RPMI8226 (cell line): ENCODE results near the gene PRMT3.
"Not testable (repeated sequence)": the region's sequence is repeated elsewhere in the genome, so short reads cannot be mapped to it uniquely, and the experiment has no call there.

Experiments
- DNase-seq: peaks from one replicate; pipeline ENCODE4 v3.0.0-alpha.2; 2015

The PRMT3 gene

DNA sequence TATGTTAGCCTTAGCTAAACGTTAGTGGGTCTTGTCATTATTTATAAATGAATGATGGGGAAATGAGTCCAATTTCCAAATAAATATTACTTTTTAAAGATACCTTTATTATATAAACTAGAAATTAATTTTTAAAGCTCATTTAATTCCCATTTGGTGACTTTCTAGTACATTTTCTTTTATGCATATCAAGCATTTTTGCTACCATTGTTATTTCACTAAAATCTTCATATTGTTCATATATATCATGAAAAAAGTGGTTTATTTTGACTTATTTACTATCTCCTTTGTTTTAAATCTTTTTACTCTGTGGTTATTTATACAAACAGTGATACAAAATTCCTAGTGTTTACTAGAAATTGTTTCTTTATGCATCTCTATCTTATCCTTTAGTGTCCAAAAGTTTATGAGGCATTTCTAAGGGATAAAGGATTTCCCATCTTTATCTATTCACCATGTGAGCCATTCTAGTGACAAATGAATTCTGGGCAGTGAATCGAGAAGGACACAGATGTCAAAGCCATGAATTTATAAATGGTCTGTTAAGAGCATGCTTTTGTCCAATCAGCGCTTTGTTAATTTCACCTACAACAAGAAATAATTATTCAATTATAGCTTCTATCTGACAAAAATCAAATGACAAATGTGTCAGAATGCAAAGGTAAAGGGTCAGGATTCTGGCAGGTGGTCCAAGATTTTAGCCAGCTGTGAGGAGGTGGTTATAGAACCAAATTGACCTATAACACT, 70.6 kb downstream of the PRMT3 start:
- no peak for DNase-seq

DNA sequence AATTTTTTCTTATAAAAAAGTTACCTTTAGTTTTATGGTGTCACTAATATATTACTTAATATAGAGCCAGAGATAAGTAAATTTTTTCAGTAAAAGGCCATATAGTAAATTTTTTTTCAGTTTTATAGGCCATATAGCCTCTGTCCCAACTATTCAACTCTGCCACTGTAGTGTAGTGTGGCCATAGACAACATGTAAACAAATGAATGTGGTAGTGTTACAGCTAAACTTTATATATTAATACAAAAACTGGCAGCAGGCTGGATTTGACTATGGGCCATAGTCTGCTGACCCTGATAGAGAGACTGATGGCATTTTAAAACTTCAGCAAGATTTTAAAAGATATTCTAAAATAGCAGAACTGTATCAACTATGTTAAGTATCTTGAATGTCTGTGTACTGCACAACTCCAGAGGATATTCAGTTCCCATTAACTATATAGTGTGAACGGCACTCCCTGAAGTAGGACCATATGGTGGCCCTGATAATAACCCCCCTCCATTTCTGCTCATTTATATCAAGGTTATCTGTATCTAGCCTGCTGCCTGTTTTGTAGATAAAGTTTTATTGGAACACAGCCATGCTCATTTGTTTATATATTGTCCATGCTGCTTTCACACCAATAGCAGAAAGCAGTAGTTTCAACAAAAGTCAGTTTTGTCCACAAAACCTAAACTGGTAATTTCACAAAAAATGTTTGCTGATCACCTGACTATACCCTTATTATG, 71.6 kb downstream of the PRMT3 start:
- no peak for DNase-seq

DNA sequence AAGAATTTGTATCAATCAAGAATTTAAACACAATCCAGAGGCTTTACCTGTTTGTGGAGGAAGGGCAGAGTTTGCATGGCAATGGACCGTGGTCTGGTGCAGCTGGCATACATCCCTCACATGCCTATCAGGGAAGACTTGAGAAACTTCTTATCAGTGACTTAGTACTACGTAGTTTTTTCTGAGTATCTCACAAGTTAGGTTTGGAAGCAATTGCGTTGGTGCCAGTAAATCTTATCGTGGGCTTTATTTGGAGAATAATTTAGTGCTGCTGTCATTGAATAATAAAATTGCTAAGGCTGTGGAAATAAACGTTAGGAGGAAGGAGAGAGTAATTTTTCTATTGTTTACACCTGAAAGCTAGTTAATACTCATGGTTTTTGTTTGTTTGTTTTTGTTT, 72.3 kb downstream of the PRMT3 start:
- no peak for DNase-seq

DNA sequence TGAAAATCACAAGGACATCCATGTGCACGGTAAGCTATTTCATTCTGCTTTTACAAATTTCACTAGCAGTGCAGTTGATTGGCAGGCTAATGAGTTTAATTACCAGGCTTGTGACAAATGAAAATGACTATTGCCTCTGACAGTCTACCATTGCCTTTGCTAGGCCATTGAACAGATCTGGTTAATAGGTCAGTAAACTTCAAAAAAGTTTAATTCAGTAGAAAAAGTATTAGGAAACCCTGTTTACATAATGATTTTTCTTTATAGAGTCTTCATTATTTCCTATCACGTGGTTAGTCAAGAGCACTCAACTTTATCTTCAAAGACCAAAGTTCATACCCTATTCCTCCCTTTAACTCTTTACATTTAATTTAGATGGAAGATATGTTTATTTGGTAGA, 77.0 kb downstream of the PRMT3 start:
- DNase-seq: no peak

DNA sequence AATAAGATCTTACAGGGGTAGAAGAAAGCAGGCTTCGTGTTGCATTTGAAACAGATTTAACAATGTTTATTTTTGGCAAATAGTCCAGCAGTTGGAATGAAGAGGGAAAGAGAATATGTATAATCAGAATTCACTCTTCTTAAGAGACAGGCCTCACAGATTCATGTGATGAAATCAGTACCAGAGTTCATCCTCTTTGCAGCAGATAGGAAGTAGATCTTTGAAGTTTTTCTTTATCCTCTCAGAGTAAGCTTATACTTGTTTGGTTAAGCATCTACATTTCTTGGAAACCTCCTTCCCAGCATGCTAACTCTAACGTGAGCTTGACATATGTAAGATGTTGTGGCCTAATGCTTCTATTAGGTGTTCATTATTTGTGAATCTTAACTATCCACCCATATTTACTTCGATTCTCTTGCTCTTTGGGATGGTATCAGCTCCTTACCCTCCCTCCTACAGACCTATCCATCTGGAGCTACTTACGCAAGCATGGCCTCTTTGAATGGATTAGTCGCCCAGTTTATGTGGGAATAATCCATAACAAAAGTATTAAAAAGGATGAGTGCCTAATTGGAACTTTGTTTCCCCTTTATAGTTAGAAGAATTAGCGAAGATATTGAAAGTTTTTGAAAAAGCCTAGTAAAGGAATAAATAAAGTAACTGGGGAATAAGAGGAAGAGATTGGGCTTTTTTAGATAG, 80.1 kb downstream of the PRMT3 start:
- no peak for DNase-seq

DNA sequence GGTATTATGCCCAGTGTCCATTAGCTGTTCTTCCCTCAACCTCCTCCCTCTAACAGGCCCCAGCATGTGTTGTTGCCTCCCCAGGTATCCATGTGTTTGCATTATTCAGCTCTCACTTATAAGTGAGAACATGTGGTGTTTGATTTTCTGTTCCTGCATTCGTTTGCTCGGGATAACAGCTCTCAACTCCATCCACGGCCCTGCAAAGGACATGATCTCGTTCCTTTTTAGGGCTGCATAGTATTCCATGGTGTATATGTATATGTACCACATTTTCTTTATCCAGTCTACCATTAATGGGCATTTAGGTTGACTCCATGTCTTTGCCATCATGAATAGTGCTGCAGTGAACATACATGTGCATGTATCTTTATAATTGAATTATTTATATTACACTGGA, 82.8 kb downstream of the PRMT3 start:
- no peak for DNase-seq

DNA sequence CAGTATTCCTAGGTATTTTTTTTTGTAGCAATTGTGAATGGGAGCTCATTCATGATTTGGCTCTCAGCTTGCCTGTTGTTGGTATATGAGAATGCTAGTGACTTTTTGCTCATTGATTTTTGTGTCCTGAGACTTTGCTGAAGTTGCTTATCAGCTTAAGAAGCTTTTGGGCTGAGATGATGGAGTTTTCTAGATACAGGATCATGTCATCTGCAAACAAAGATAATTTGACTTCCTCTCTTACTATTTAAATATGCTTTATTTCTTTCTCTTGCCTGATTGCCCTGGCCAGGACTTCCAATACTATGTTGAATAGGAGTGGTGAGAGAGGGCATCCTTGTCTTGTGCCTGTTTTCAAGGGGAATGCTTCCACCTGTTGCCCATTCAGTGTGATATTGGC, 84.4 kb downstream of the PRMT3 start:
- not testable (repeated sequence) for DNase-seq

DNA sequence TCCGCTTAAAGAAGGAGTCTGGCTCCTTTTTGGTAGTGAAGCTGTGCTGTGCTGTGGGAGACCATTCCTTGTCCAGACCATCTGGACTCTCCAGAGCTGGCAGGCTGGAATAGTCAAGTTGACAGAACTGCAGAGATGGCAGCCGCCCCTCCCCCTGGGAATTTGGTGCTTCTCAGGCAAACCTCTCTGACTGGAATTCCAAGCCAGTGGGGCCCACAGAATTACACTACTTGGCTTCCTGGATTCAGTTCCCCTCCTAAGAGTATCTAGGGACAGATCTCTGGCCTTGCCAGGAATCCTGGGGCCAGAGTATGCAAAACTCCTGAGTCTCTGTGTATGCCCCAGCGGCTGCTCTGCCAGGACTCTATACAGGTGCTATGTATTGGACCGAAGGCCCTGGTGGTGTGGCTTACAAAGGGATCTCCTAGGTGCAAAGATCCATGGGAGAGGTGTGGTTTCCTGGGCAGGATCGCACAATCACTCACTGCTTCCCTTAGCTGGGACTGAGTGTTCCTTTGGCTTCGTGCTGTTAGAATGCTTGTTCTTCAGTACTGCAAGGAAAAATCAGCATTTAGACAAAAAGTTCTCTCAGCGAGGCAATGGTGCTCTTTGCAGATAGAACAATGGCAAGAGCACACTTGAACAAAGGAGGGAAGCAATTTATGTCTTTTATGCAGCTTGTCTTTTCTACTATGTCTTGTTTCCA, 86.8 kb downstream of the PRMT3 start:
- DNase-seq: no peak

DNA sequence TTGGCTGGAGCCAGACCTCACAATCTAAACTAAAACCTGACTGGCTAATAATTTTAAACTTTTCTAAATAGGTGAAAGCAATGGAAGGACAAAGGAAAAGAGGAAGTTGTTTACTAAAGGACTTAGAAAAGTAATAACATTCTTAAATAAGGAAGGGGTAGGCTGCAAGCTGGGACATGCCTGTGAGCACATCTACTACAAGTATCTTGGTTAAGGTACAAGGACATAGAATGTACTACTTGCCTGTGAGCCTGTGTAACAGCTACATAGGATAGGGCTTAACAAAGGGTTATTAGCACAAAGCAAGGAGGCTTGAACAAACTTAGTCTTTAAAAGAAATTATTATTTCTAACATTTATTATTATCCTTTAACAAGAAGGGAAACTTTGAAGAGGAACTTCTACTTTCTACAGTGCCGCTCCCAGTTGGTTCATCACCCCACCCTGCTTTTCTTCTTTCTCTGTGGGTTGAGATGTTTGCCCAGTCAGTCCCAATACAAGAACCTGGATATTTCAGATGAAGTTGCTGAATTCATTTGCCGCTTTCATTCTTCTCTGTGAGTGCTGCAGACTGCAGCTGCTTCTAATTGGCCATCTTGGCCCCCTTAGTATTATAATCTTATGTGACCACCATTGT, 87.5 kb downstream of the PRMT3 start:
- no peak for DNase-seq

DNA sequence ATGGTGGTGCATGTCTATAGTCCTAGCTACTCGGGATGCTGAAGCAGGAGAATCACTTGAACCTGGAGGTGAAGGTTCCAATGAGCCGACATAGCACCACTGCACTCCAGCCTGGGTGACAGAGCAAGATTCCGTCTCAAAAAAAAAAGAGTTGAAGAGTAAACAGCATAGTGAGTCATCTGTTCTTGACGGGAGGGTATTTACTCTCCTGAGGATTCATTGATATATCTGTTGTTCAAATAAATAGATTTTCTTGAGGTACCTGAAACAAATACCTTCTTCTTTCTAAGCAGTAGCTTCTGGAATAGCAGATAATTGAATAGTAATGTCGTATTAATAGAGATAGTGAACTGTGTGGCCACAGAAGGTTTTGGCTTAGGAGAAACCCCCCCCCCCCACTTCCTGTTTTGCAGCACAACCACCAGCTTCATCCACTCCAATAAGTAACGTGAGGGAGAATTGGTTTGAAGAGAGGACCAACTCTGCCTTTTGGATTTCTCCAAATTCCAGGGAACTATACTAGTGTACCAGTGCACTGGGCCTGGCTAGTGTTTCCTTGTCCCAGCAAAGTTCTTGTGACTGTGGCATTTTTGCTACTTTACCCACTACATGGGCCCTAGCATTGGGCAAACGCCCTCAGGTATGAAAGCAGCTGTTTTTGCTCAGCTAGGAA, 90.0 kb downstream of the PRMT3 start:
- DNase-seq: no peak

DNA sequence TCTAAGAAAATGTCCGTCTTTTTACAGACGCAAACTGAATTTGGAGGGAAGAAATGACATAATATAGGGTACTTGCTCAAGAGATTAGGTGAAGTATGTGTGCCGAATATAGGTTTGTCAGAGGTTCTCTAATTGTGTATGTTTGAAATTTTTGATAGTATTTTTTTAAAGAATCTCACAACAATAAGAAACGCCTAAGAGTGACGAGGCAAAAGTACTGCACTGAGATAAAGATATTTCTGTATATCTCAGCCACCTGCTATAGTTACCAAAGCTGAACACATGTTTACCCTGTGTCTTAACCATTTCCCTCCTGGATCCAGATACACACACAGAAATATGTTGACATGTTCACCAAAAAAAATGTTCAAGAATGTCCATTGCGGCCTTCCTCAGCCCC, 92.0 kb downstream of the PRMT3 start:
- DNase-seq: no peak

DNA sequence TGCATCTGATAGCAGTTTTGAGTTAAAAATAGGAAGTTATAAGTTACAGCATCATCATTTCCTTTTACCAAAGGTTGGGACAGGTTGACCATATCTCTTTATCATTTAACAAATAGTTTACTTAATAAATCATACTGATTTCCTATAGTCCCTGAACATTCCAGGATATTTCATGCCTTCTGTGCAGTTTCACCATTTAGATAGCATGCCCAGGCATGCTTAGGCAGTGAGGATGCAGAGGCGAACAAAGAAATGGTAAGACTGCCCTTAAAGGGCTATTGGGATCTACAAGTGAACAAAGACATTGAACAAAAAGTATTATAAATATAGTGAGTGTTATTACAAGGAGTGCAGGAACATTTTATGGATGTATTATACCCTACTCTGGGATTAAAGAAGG, 96.4 kb downstream of the PRMT3 start:
- no peak for DNase-seq

DNA sequence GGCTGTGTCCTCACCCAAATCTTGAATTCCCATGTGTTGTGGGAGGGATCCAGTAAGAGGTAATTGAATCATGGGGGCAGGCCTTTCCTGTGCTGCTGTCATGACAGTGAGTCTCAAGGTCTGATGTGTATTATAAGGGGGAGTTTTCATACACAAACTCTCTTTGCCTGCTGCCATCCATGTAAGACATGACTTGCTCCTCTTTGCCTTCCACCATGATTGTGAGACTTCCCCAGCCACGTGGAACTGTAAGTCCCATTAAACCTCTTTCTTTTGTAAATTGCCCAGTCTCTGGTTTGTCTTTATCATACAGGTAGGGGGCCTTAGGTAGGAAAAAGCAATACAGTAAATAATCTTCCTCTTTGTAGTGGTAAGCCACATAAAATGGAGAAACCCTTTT, 96.9 kb downstream of the PRMT3 start:
- not testable (repeated sequence) for DNase-seq

DNA sequence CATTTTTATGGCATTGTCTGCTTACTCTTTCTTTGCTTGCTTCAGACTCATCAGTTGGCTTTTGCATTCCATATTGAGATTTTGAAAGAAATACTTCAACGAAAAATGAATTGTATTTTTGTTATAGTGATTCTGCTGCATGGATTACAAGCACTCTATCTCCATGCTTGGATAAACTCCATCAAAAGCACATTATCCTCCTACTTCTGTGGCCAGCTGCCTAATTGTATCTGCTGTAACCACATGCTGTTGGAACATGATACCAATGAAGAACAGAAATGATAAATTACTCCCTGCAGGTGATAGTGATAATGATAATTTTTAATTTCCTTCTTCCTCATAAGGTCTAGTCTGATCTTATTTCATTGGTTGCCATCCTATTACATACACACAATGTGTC, 100.8 kb downstream of the PRMT3 start:
- no peak for DNase-seq

DNA sequence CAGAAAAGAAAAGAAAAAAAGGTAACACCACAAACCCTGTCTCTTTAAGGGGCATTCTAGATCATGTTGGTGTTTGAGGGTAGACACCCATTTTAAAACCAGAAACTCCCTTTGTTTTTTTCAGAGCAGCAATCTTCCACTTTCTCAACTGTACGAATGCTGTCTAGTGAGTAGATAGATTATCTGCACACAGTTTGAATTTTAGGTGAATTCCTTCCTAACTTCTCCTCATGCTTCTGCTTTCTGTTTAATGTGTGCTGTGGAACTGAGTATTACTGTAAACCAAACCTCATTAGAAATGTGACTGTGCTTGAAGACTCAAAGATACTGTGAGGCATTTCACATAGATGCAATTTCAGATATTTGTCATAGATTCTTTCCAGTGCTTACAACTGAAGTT, 102.4 kb downstream of the PRMT3 start:
- DNase-seq: no peak

DNA sequence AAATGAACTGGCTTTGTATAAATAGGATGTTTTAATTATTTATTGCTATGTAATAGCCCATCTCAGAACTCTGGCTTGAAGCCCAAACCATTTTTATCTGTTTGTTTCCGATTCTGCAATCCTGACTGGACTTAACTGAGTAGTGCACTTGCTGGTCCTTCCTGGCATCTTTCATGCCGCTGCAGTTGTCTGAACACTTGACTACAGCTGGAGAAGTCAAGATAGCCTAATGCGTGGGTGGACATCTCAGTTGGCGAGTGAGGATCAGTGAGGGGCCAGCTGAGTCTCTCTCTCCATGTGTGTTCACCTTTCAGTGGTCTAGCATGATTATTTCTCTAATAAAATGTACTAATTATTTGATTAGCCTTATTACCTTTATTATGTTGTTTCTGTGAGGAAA, 105.8 kb downstream of the PRMT3 start:
- DNase-seq: no peak

DNA sequence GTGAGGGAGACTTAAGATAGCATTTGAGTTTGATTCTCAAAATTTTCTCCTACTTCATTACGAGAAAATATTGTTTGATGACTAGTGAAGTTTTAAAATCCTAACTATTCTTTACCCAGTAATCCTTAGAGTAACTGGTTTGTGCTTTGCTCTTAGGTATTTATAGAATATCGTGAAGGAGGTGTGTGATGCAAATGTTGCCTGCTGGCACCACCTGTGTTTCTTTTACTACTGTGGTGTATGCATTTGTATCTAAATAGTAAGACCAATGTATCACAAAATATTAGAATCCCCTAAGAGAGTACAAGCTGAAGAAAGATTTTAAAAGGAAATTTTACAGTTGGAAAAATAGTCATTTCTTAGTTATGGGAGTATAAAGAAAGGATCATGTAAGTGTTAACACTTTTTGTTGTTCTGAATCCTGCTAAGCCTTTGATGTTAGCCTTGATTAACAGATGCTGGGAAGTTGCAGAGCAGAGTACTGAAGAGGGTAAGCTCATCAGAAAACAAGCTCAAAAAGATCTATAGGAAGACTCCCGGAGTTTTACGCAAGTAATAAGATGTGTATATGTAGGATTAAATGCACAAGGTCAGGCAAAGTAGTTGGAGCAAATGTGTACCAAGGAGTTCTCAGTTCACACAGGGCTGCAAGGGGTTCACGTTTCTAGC, 109.7 kb downstream of the PRMT3 start:
- DNase-seq: no peak

DNA sequence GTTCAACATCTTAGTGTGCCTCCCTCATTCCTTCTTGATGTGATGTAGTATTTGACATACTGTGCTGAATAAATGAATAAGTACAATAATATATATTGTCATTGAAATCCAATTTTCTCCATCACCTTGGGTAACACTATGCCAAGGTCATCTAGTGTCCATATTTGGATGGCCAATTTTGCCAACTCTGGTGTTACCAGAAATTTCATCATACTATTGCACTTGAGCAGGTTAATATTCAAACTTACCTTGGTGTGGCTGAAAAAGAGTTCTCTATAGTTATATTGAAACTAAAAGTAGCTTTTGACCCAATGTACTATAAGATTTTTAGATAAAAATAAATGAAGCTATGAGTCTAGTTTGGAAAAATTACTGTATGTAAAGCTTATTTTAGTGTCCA, 113.7 kb downstream of the PRMT3 start:
- DNase-seq: no peak

DNA sequence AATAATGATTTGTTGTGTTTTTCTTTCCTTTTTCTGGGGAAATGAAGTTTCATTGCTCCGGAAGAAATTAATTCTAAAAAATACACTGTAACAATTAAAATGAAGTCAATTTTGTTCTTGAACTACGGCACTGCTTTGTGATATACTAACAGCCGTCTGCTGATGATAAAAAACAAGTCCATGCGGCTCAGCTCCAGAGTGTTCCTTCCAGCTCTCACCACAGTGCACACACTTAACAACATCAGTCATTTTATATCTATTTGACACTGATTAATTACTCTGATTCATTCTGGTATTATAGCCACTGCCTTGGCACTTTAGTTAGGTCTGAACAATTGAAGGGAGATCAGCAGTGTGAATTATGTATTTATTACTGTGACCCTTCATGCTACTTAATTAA, 114.5 kb downstream of the PRMT3 start:
- DNase-seq: no peak

DNA sequence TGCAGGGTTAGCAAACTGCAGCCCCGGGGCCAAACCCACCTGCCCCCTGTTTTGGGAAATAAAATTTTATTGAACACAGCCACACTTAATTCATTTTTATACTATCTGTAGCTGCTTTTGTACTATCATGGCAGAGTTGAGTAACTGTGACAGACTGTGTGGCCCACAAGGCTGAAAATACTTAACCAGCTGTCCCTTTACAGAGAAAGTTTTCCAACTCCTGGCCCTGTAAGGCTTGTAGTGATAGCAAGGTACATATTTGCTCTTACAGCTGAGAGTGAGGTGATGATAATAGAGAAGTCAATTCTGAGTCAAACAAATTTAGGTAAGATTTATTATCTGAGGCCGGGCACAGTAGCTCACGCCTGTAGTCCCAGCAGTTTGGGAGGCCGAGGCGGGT, 124.5 kb downstream of the PRMT3 start:
- no peak for DNase-seq

DNA sequence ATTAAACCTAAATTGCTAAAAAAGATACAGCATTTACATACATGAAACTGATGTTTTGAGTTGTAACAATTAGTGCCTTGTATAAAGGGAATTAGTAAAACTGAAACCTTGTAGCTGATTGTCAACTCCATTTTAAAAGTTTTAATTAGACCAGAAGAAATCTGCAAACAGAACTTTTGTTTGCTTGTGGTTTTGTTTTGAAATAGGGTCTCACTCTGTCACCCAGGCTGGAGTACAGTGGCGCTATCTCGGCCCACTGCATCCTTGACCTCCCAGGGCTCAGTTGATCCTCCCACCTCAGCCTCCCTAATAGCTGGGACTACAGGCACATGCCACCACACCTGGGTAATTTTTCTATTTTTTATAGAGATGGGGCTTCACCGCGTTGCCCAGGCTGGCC, 125.4 kb downstream of the PRMT3 start:
- no peak for DNase-seq

DNA sequence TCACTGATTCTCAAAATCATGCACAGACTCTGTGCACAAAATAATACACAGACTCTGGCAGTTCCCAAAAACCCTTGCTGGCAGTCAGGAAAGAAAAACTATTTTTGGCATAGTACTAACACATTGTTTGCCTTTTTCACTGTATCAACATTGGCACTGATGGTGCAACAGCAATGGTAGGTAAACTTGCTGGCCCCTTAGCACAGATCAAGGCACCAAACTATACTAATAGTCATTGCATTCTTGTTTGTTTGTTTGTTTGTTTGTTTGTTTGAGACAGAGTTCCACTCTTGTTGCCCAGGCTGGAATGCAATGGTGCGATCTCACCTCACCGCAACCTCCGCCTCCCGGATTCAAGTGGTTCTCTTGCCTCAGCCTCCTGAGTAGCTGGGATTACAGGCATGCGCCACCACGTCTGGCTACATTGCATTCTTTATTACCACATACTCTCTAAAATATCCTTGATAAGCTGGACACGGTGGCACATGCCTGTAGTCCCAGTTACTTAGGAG, 130.9 kb downstream of the PRMT3 start:
- no peak for DNase-seq
